HG03439 (cell line): ENCODE results near the gene HADHB.
"Not testable (repeated sequence)": the region's sequence is repeated elsewhere in the genome, so short reads cannot be mapped to it uniquely, and the experiment has no call there.

Experiments
- ATAC-seq: cut with Tn5 transposase; IDR thresholded peaks from one replicate; pipeline ENCODE4 v1.9.1; 2021; ENCODE audit warnings: mild to moderate bottlenecking, moderate library complexity; ENCODE audit not compliant: unreplicated experiment

Gene HADHB

GRCh38 chr2:26290001-26290400 lies 45.3 kb downstream of the HADHB start:
- ATAC-seq = no peak

- ATAC-seq = no peak
Observed at GRCh38 chr2:26292646-26293045, 47.9 kb downstream of the HADHB start.

- ATAC-seq = no peak
Observed at GRCh38 chr2:26295511-26295910, 50.8 kb downstream of the HADHB start.

DNA sequence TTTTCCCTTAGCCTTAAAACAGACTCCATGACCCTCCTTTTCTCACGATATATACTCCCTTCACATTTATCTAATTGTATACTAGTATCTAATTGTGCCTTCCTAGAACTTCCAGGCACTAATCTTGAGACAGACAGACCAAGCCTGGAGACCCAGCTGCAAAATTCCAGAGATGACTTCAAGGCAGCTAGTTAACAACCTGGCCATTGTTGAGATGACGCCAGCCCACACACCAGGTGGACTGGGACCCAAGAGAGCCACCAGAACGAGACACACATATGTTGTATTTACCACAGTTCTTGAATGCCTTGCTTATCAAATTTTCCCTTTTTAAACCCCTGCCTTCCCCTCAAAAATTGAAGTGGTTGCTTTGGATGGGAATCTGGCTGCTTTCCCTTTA lies 52.3 kb downstream of the HADHB start:
- ATAC-seq = no peak

- ATAC-seq = no peak
Observed at GRCh38 chr2:26298286-26298637, 53.5 kb downstream of the HADHB start.

GRCh38 chr2:26298638-26299393 lies 54.1 kb downstream of the HADHB start:
- ATAC-seq = no peak

DNA sequence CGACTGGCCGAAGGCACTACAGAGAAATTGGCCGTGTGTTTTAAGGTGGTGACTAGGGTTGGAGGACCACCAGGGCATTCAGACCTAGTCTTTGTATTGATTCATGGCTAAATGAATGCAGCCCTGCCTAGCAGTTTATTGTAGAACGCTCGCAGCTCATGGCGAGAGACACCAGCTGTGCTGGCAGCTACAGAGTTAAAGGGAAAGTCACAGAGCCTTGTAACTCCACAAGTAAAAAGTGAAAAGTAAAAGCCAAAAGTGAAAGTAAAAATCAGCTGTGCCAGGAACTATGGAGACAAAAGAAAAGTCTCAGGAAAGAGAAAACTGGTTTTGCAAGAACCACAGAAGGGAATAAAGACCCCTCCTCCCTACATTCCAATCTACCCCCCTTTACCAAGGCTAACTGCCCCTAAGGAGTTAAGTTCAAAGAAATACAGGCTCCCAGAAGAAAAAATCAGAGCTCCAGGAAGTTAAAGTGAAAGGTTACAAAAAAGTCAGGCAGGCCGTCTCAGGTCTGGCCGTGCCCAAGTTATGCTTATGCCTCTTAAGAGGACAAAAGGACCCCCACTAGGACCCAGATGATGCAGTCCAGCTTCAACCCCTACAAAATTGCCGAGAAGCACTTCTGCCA lies 54.8 kb downstream of the HADHB start:
- ATAC-seq = no peak

- ATAC-seq = no peak
Observed at GRCh38 chr2:26300234-26300925, 55.6 kb downstream of the HADHB start.

GRCh38 chr2:26302846-26303245 lies 58.1 kb downstream of the HADHB start:
- ATAC-seq = no peak

- not testable (repeated sequence) for ATAC-seq
Observed at GRCh38 chr2:26305094-26305493, 60.4 kb downstream of the HADHB start.

- ATAC-seq = no peak
Observed at GRCh38 chr2:26305540-26305939, 60.8 kb downstream of the HADHB start.

DNA sequence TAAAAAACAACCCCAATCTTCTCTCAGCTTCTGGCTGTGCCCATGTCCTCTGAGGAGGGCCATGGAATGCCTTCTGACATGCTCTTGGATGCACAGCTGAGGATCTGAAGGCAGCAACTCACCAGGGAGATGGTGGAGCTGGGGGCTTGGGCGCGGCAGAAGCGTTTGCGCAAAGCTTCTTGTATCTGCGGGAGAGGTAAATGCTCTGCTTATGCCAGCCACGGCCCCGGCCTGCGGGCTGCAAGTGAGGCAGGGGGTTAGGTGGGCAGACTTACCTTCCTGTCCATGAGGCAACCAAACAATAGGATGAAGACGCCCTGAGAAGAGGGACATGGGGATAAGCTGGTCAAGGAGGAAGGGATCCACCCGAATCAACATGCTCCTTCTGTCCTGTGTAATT lies 65.2 kb downstream of the HADHB start:
- no peak for ATAC-seq

GRCh38 chr2:26312471-26312870 lies 67.7 kb downstream of the HADHB start:
- ATAC-seq = no peak

DNA sequence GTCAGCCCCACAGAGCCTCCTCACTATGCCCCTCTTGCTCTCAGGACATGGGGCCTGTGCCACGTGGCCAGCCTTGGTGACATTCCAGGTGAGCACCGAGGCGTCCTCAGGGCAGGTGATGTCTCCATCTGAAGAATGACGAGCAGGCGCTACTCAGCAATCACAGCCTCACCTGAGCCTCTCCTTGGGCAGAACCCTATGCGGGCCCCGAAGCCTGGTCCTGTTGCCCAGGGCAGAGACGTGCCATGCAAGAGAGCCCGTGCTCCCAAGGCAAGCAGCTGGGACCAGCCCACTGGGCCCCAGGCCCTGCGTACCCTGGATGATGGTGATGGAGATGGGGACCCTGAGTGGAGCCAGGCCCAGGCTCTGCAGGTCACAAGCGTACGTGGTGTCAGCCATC lies 68.7 kb downstream of the HADHB start:
- no peak for ATAC-seq

- no peak for ATAC-seq
Observed at GRCh38 chr2:26314243-26314642, 69.5 kb downstream of the HADHB start.

- ATAC-seq = no peak
Observed at GRCh38 chr2:26316041-26316440, 71.3 kb downstream of the HADHB start.

DNA sequence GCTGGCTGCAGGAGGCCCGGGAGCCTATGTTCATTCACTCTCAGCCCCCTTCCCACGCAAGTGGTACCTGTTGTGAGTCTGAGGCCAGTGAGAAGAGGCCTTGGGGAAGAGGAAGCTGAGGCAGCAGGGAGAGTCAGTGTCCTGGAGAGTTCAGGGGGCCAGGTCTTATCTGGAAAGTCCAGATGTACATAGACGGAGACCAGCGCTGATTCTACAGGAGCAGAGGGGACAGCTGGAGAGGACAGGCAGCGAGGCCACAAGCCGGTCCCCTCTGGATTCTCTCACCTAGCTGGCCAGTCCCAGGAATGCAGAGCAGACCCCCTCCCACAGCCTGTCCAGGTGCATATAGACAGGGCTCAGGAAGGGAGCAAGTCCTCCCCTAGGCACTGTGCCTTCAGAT lies 72.1 kb downstream of the HADHB start:
- no peak for ATAC-seq

- ATAC-seq = no peak
Observed at GRCh38 chr2:26317377-26318105, 72.8 kb downstream of the HADHB start.

GRCh38 chr2:26318950-26319349 lies 74.2 kb downstream of the HADHB start:
- no peak for ATAC-seq

DNA sequence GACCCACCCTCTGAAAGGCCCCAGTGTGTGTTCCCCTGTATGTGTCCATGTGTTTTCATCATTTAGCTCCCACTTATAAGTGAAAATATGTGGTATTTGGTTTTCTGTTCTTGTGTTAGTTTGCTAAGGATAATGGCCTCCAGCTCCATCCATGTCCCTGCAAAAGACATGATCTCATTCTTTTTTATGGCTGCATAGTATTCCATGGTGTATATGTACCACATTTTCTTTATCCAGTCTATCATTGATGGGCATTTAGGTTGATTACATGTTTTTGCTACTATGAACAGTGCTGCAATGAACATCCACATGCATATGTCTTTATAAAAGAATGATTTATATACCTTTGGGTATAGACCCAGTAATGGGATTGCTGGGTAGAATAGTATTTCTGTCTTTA lies 79.7 kb downstream of the HADHB start:
- not testable (repeated sequence) for ATAC-seq

- no peak for ATAC-seq
Observed at GRCh38 chr2:26324903-26325302, 80.2 kb downstream of the HADHB start.
